Upper lobe of left lung (tissue), 4 donors: ENCODE measurements around the gene ADPRHL1.

Experiments
- CTCF ChIP-seq, 6 experiments: fragments of 450-650 bp in 4 of 6; fragments of 200-600 bp in 2 of 6; sonication (generic) in 2 of 6; IDR thresholded peaks; one replicate each; pipeline ENCODE4 v1.5.1; 2016 to 2019; ENCODE audit warnings: antibody characterized with exemption in 6 of 6
- EP300 ChIP-seq, 4 donors: sonication (generic); formaldehyde crosslinking; IDR thresholded peaks; one replicate each; pipeline ENCODE4 v1.5.1; 2017; ENCODE audit warnings: antibody characterized with exemption in 4 of 4, control low read depth in 2 of 4
- POLR2AphosphoS5 ChIP-seq, 2 donors: sonication (generic); formaldehyde crosslinking; IDR thresholded peaks; one replicate each; pipeline ENCODE4 v1.5.1; 2017; ENCODE audit warnings: antibody characterized with exemption in 2 of 2

DNA sequence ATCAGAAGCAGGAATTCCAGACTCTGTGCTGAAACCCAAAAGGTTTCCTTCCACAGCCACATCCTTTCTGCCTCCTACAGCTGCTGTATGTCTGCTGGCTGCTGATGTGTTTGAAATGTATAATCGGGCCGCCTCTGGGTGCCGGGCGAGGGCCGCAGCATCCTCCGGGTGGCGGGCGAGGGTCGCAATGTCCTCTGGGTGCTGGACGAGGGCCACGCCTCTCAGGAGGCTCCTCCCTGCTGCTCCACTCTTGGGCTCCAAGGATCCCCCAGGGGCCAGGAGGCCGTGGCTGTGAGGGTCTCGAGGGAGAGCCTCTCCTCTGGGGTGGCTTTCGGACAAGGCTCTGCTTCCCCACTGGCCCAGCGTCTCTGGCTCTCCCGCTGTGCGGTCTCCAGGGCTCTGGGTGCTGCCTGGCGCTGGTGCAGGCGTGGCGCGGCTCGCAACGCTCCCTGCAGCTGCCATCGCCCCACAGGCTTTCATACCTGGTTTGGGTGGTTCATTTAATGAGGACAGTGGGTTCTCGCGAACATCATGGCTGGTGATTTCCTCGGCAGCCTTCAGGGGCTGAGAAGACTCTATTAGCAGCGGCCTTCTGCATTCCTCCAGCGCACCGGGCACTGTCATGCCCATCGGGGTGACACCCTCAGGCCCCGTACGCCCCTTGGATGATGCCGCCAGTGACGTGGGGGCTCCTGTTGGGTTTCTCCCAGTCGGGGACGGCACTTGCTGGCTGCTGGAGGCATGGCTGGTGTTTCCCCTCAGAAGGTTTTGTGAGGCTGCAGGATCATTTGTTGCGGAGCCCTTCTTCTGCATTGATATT is 47.6 kb downstream of the ADPRHL1 start:
- TF ChIP-seq CTCF (IDR thresholded peaks at IDR 0.05), result no peak
- TF ChIP-seq EP300 (IDR thresholded peaks at IDR 0.05), result no peak
- TF ChIP-seq POLR2AphosphoS5 (IDR thresholded peaks at IDR 0.05), result no peak
